ENCODE measurements around the gene COBLL1. TPM values are rescaled to one million over a fixed set of nuclear protein-coding genes. Genes with fewer than 3 reads are reported as not detected.

Gene COBLL1
- total and polyA plus RNA-seq, 3 donors from 2014 or later, result 5.4 to 17.3 (median 14.5) TPM

DNA sequence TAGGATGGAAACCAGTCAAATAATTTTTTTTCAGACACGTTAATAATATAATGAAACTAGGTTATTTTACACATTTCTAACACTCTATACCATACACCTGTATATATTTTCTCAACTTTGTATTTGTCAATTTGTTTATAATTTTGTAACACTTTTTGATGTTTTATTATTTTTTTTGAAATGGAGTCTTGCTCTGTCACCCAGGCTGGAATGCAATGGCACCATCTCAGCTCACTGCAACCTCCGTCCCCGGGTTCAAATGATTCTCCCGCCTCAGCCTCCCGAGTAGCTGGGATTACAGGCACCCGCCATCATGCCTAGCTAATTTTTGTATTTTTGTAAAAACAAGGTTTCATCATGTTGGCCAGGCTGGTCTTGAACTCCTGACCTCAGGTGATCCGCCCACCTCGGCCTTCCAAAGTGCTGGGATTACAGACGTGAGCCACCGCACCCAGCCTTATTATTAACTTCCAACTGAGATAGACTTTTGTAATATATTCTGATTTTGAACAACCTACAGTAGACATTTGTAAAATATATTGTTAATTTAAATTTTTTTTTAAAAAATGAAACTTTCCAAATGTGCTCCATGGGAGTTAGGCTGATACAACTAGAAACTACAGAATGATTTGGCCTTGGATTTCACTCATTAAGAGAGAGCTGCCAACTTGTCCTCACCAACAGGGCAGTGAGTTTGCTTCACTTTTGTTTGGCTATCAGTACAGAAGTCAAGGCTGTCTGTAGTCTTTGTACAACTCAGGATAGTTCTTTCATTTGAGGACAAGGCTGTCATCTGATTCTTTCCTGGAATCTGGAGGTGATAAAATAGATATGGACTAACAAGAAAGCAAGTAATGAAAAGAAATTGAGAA, 33.9 kb upstream of the COBLL1 start:
- 87 to 91% methylated on average over 10 of the region's 10 CpGs for WGBS, 2 donors
- H3K27ac ChIP-seq, result no peak overlapping the region
- DNase-seq, result no peak

DNA sequence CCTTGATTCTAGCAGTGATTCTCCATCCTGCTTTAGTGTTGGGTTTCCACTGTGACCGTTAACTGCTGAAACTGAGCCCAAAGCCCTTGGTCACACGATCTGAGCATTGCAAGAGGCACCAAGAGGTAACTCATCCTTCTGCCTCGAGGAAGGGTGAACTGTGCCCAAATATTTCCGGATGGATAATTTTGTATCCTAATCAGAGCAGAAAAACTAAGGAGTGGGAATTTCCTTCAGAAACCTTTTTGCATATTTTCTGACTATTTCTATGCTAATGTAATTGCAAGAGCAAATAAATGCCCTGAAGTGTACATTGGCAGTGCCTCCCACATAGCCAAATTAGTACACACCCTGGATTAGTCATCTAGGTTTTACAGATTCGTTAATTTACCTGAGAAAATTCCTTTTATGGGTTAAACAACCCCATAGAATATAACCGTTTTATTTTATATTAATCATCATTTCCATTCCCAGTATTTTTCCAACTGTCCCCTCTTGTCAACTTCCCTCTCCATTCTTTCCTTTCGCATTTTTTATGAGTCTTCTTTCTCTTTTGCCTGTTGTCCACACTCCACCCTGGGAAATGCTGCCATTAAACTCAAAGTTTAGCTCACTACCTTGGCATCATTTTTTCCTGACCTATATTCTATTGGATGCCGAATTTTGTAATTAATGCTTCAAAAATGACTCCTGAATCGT, 31.7 kb upstream of the COBLL1 start:
- Histone ChIP-seq H3K9me3 (no peaks in the 10 kb centered on the region), H3K27me3 (no peaks in the 10 kb centered on the region), H3K4me3 (no peak overlapping the region), H3K36me3 (ENCODE audit: low read depth, missing control alignments) (no peaks in the 10 kb centered on the region), H3K4me1 (no peaks in the 10 kb centered on the region), H3K27ac (no peak overlapping the region)
- WGBS, 2 donors, result 72% methylated on average over 9 of the region's 9 CpGs
- intact Hi-C loops (cut with DNase I; ENCODE audit: low total_unique reads), result no loop called here
- no peak for DNase-seq
- TF ChIP-seq, protein P1, sequence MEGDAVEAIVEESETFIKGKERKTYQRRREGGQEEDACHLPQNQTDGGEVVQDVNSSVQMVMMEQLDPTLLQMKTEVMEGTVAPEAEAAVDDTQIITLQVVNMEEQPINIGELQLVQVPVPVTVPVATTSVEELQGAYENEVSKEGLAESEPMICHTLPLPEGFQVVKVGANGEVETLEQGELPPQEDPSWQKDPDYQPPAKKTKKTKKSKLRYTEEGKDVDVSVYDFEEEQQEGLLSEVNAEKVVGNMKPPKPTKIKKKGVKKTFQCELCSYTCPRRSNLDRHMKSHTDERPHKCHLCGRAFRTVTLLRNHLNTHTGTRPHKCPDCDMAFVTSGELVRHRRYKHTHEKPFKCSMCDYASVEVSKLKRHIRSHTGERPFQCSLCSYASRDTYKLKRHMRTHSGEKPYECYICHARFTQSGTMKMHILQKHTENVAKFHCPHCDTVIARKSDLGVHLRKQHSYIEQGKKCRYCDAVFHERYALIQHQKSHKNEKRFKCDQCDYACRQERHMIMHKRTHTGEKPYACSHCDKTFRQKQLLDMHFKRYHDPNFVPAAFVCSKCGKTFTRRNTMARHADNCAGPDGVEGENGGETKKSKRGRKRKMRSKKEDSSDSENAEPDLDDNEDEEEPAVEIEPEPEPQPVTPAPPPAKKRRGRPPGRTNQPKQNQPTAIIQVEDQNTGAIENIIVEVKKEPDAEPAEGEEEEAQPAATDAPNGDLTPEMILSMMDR (IDR thresholded peaks at IDR 0.05), result no peak
- no peak for TF ChIP-seq POLR2A (IDR thresholded peaks at IDR 0.05)

More for the DNA sequence above, 33.9 kb upstream of the COBLL1 start:
- H3K4me3 ChIP-seq, result no peak overlapping the region
- intact Hi-C loops (cut with DNase I; ENCODE audit: low total_unique reads), result no loop called here
- H3K9me3 ChIP-seq, result no peaks in the 10 kb centered on the region
- no peaks in the 10 kb centered on the region for H3K27me3 ChIP-seq
- no peaks in the 10 kb centered on the region for H3K36me3 ChIP-seq (ENCODE audit: low read depth, missing control alignments)
- TF ChIP-seq, protein P1 (IDR thresholded peaks at IDR 0.05), result no peak
- TF ChIP-seq POLR2A (IDR thresholded peaks at IDR 0.05), result no peak
- H3K4me1 ChIP-seq, result no peaks in the 10 kb centered on the region

DNA sequence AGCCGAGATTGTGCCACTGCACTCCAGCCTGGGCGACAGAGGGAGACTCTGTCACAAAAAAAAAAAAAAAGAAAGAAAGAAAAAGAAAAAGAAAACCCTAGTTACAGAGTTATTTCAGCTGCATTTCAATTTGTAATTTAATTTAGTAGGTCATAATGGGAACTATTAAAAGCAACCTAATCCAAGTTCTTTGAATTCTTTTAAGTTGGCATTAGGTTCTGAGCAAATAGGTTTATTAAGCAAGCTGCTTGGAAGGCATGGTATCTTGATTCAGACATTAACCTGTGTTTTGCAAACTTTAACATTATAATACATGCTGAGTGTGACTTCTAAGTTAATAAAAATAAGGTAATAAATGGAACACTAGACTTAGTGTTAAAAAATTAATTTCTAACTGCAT, 29.8 kb upstream of the COBLL1 start:
- H3K27ac ChIP-seq, result no peak overlapping the region
- no peaks in the 10 kb centered on the region for H3K27me3 ChIP-seq
- H3K9me3 ChIP-seq, result no peaks in the 10 kb centered on the region
- TF ChIP-seq, protein P1 (IDR thresholded peaks at IDR 0.05), result no peak
- no peak for TF ChIP-seq POLR2A (IDR thresholded peaks at IDR 0.05)
- intact Hi-C loops (cut with DNase I; ENCODE audit: low total_unique reads), result no loop called here
- DNase-seq, result no peak
- H3K4me1 ChIP-seq, result no peaks in the 10 kb centered on the region
- no peaks in the 10 kb centered on the region for H3K36me3 ChIP-seq (ENCODE audit: low read depth, missing control alignments)
- no peak overlapping the region for H3K4me3 ChIP-seq
- 43 to 83% methylated on average over 2 of the region's 2 CpGs for WGBS, 2 donors

DNA sequence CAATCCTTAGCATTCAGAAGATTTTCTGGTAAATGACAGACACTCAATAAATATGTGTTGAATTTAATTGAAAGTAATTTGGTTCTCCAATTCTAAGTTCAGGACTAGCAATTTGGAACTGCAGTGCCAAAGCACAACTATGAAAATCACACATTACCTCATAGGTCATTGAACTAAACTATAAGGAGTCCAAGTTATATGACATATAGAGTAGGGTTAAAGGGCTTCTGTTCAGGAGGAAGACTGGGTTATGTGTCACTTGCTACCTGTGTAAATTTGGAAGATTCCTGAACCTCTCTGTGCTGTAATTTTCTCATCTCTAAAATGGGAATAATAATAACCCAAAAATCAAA, 27.8 kb upstream of the COBLL1 start:
- no peak overlapping the region for H3K4me3 ChIP-seq

More for the DNA sequence above, 27.8 kb upstream of the COBLL1 start:
- H3K27me3 ChIP-seq, result no peaks in the 10 kb centered on the region
- TF ChIP-seq, protein P1 (IDR thresholded peaks at IDR 0.05), result no peak
- no peak for TF ChIP-seq POLR2A (IDR thresholded peaks at IDR 0.05)
- H3K36me3 ChIP-seq (ENCODE audit: low read depth, missing control alignments), result no peaks in the 10 kb centered on the region
- no peak overlapping the region for H3K27ac ChIP-seq
- DNase-seq, result no peak
- H3K9me3 ChIP-seq, result no peaks in the 10 kb centered on the region
- no peaks in the 10 kb centered on the region for H3K4me1 ChIP-seq
- intact Hi-C loops (cut with DNase I; ENCODE audit: low total_unique reads), result no loop called here
